ENCODE data around the gene VEZT.

The VEZT gene

GRCh38 chr12:95339086-95339788, 121.6 kb downstream of the VEZT start:
- no peak overlapping the region for H3K27ac ChIP-seq
- no peak for TF ChIP-seq CTCF (conservative IDR thresholded peaks at IDR 0.05)

- no peak for TF ChIP-seq CTCF (conservative IDR thresholded peaks at IDR 0.05)
- no peak overlapping the region for H3K27ac ChIP-seq
These were observed 124.4 kb downstream of the VEZT start for GRCh38 chr12:95342008-95342407.

GRCh38 chr12:95343461-95344230, 126.0 kb downstream of the VEZT start:
- no peak for TF ChIP-seq CTCF (conservative IDR thresholded peaks at IDR 0.05)
- no peak overlapping the region for H3K27ac ChIP-seq

- TF ChIP-seq CTCF (conservative IDR thresholded peaks at IDR 0.05): no peak
- no peak overlapping the region for H3K27ac ChIP-seq
These were observed 131.7 kb downstream of the VEZT start for GRCh38 chr12:95349291-95349690.

GRCh38 chr12:95351748-95352147, 134.1 kb downstream of the VEZT start:
- peak overlapping the region; percentile 50; the same call in 1 of the 2 replicates for H3K27ac ChIP-seq
- TF ChIP-seq CTCF (conservative IDR thresholded peaks at IDR 0.05): no peak
